ENCODE measurements around the gene ECT2L. TPM values are rescaled to one million over a fixed set of nuclear protein-coding genes. Genes with fewer than 3 reads are reported as not detected.

ECT2L gene
- total and polyA plus RNA-seq, 2 of the 13 experiments (the other 11 are each of a cell fraction or from before 2014, with no cell fraction given), result 0.12 TPM; not detected in 1

DNA sequence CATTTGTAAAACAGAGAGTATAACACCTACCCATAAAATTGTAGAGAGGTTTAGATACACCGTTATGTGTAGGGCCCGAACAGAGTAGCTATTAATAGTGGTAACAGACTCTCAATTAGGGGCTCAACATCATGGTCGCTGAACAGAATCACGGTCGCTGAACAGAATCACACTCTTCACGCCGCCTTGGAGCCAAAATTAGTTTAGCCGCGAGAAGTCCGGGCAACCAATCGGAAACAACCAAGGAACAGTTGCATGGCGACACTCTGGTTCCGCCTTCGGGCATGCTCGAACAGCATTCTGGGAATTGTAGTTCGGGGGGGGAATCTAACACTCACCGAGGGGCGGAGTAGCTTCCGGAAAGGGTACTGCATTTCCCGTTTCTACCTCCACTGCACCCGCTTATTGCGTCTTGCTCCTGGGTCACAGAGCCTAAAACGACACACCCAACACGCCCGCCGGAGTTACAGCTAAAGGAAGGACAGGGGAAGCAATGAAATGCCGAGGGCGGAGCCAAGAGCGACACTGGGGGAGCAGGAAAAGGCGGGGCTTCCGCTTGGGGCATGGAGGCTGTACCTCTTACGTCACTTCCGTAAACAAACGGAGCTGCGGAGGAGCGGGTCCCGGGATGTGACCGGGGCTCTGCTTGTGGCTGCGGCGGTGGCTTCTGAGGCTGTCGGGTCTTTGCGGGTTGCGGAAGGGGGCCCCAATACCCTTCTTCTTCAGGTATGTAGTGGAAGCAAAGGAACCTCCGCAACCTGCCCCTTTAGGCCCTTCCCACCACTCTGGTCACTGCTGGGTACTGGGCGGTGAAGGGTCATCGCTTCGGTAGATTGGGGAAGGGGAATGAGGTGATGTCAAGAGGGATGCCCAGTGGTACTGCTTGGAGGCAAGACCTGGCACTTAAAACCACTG lies 22.5 kb upstream of the ECT2L start, which contains the start of gene CCDC28A (continued):
- TF ChIP-seq, protein P1, sequence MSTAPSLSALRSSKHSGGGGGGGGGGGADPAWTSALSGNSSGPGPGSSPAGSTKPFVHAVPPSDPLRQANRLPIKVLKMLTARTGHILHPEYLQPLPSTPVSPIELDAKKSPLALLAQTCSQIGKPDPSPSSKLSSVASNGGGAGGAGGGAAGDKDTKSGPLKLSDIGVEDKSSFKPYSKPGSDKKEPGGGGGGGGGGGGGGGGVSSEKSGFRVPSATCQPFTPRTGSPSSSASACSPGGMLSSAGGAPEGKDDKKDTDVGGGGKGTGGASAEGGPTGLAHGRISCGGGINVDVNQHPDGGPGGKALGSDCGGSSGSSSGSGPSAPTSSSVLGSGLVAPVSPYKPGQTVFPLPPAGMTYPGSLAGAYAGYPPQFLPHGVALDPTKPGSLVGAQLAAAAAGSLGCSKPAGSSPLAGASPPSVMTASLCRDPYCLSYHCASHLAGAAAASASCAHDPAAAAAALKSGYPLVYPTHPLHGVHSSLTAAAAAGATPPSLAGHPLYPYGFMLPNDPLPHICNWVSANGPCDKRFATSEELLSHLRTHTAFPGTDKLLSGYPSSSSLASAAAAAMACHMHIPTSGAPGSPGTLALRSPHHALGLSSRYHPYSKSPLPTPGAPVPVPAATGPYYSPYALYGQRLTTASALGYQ (CRISPR knock-in tag; IDR thresholded peaks at IDR 0.05), result peak; percentile 50
- TF ChIP-seq ZC3H4 (CRISPR knock-in tag; IDR thresholded peaks at IDR 0.05; ENCODE audit: borderline replicate concordance), result no peak
- no peak for TF ChIP-seq TEAD2 (CRISPR knock-in tag; IDR thresholded peaks at IDR 0.05)
- TF ChIP-seq RFXANK (CRISPR knock-in tag; IDR thresholded peaks at IDR 0.05), result peak; percentile 78
- TF ChIP-seq KLF12 (CRISPR knock-in tag; IDR thresholded peaks at IDR 0.05; ENCODE audit: borderline replicate concordance), result peak; percentile 92
- peak; percentile 93 for TF ChIP-seq HDAC1 (CRISPR knock-in tag; IDR thresholded peaks at IDR 0.05)
- TF ChIP-seq, protein P2, sequence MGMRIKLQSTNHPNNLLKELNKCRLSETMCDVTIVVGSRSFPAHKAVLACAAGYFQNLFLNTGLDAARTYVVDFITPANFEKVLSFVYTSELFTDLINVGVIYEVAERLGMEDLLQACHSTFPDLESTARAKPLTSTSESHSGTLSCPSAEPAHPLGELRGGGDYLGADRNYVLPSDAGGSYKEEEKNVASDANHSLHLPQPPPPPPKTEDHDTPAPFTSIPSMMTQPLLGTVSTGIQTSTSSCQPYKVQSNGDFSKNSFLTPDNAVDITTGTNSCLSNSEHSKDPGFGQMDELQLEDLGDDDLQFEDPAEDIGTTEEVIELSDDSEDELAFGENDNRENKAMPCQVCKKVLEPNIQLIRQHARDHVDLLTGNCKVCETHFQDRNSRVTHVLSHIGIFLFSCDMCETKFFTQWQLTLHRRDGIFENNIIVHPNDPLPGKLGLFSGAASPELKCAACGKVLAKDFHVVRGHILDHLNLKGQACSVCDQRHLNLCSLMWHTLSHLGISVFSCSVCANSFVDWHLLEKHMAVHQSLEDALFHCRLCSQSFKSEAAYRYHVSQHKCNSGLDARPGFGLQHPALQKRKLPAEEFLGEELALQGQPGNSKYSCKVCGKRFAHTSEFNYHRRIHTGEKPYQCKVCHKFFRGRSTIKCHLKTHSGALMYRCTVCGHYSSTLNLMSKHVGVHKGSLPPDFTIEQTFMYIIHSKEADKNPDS (CRISPR knock-in tag; IDR thresholded peaks at IDR 0.05), result no peak
- TF ChIP-seq STAG1 (CRISPR knock-in tag; IDR thresholded peaks at IDR 0.05), result no peak
- TF ChIP-seq IKZF4 (CRISPR knock-in tag; IDR thresholded peaks at IDR 0.05; ENCODE audit: borderline replicate concordance, low read depth, not compliant biosample characterization), result no peak
- no peak for TF ChIP-seq SETDB1 (CRISPR knock-in tag; IDR thresholded peaks at IDR 0.05; ENCODE audit: borderline replicate concordance)
- no peak for TF ChIP-seq ZNF282 (IDR thresholded peaks at IDR 0.05; ENCODE audit: partially characterized antibody)
- TF ChIP-seq, protein P3, sequence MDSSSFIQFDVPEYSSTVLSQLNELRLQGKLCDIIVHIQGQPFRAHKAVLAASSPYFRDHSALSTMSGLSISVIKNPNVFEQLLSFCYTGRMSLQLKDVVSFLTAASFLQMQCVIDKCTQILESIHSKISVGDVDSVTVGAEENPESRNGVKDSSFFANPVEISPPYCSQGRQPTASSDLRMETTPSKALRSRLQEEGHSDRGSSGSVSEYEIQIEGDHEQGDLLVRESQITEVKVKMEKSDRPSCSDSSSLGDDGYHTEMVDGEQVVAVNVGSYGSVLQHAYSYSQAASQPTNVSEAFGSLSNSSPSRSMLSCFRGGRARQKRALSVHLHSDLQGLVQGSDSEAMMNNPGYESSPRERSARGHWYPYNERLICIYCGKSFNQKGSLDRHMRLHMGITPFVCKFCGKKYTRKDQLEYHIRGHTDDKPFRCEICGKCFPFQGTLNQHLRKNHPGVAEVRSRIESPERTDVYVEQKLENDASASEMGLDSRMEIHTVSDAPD (CRISPR knock-in tag; IDR thresholded peaks at IDR 0.05), result no peak
- TF ChIP-seq SIN3B (IDR thresholded peaks at IDR 0.05; ENCODE audit: low read length), result peak; percentile 88
- TF ChIP-seq DNMT1 (CRISPR knock-in tag; IDR thresholded peaks at IDR 0.05), result no peak
- 0 out of 2 replicates have a peak, but pooled peaks have one; percentile 23 for TF ChIP-seq NFATC3 (CRISPR knock-in tag; IDR thresholded peaks at IDR 0.05)
- peak; percentile 90; the same call in 1 of the 2 replicates for TF ChIP-seq ZNF350 (CRISPR knock-in tag; IDR thresholded peaks at IDR 0.05; ENCODE audit: borderline replicate concordance, low read depth)
- TF ChIP-seq ZSCAN29 (CRISPR knock-in tag; conservative IDR thresholded peaks at IDR 0.05), result peak; percentile 95
- TF ChIP-seq, protein P4, sequence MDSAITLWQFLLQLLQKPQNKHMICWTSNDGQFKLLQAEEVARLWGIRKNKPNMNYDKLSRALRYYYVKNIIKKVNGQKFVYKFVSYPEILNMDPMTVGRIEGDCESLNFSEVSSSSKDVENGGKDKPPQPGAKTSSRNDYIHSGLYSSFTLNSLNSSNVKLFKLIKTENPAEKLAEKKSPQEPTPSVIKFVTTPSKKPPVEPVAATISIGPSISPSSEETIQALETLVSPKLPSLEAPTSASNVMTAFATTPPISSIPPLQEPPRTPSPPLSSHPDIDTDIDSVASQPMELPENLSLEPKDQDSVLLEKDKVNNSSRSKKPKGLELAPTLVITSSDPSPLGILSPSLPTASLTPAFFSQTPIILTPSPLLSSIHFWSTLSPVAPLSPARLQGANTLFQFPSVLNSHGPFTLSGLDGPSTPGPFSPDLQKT (CRISPR knock-in tag; IDR thresholded peaks at IDR 0.05; ENCODE audit: borderline replicate concordance), result no peak; the same call in 1 of the 2 replicates
- TF ChIP-seq IRF2 (CRISPR knock-in tag; IDR thresholded peaks at IDR 0.05), result no peak; the same call in none of the 2 replicates
